Gastrocnemius medialis (tissue), 4 donors: Measurements from ENCODE around the gene HAT1. TPM values are rescaled to one million over a fixed set of nuclear protein-coding genes. Genes with fewer than 3 reads are reported as not detected.
A peak's percentile ranks its signal among the peaks of the same experiment; 100 is the strongest.

ENCODE experiments used
- ATAC-seq, 2 donors: fragments of 150-250 bp; one replicate each; pipeline ENCODE4 v1.9.1; 2016
- DNase-seq, 2 donors: peaks; one replicate each; pipeline ENCODE4 v3.0.0-alpha.2; 2019
- H3K27ac ChIP-seq, 4 donors: fragments of 200-600 bp; sonication (generic); 1 replicate in 1 of 4; 2 replicates in 3 of 4; pipeline ENCODE4 v1.5.1; 2016 to 2018; ENCODE audit warnings: mild to moderate bottlenecking in 2 of 4, moderate library complexity in 1 of 4
- H3K27me3 ChIP-seq, 3 donors: fragments of 200-600 bp; sonication (generic) in 2 of 3; 1 replicate in 1 of 3; 2 replicates in 2 of 3; pipeline versions ENCODE4 v1.5.1 to v1.6.0; 2016 to 2019; ENCODE audit warnings: mild to moderate bottlenecking in 1 of 3, moderate library complexity in 1 of 3
- H3K36me3 ChIP-seq, 2 donors: fragments of 200-600 bp; sonication (generic) in 1 of 2; one replicate each; pipeline ENCODE4 v1.5.1; 2017 to 2018
- H3K4me1 ChIP-seq, 2 donors: fragments of 200-600 bp; sonication (generic) in 1 of 2; one replicate each; pipeline ENCODE4 v1.5.1; 2016 to 2017; ENCODE audit warnings: mild to moderate bottlenecking in 2 of 2
- H3K4me3 ChIP-seq, 4 donors: fragments of 200-600 bp; sonication (generic) in 3 of 4; 1 replicate in 1 of 4; 2 replicates in 3 of 4; pipeline ENCODE4 v1.5.1; 2016 to 2019; ENCODE audit warnings: mild to moderate bottlenecking in 2 of 4
- H3K9me3 ChIP-seq, 3 donors: fragments of 200-600 bp; sonication (generic) in 2 of 3; 1 replicate in 1 of 3; 2 replicates in 2 of 3; pipeline ENCODE4 v1.5.1; 2016 to 2019
- CTCF ChIP-seq, 5 experiments: fragments of 450-650 bp in 3 of 5; fragments of 200-600 bp in 2 of 5; sonication (generic) in 2 of 5; IDR thresholded peaks in 4 of 5; conservative IDR thresholded peaks in 1 of 5; 1 replicate in 4 of 5; 2 replicates in 1 of 5; pipeline ENCODE4 v1.5.1; 2016 to 2019; ENCODE audit warnings: antibody characterized with exemption in 5 of 5, mild to moderate bottlenecking in 3 of 5, moderate library complexity in 3 of 5
- POLR2A ChIP-seq, 2 donors: fragments of 450-650 bp; IDR thresholded peaks; one replicate each; pipeline ENCODE4 v1.6.1; 2017; ENCODE audit warnings: antibody characterized with exemption in 2 of 2, mild to moderate bottlenecking in 2 of 2, moderate library complexity in 2 of 2
- in situ Hi-C, 4 donors: fragments of 200-750 bp; cut with MboI; loops; one replicate each; pipeline versions ENCODE4 v1.15.0 to v1.8.0; 2017; ENCODE audit warnings: low sequenced_read_pairs in 4 of 4
- intact Hi-C: fragments of 100-400 bp; cut with DNase I; formaldehyde crosslinking; loops from one replicate; pipeline ENCODE4 v1.15.1; 2023; ENCODE audit warnings: low total_unique reads
- total RNA-seq, 4 donors: library from RNA; depleted of rRNA; stranded (reverse); fragments of >200 nt; gene quantifications; one replicate each; pipeline versions ENCODE4 v1.1.0 to v1.2.3, GENCODE V29; 2016

The HAT1 gene
- total RNA-seq, 4 donors from 2014 or later, result 30.6 to 61.9 (median 50.0) TPM

DNA sequence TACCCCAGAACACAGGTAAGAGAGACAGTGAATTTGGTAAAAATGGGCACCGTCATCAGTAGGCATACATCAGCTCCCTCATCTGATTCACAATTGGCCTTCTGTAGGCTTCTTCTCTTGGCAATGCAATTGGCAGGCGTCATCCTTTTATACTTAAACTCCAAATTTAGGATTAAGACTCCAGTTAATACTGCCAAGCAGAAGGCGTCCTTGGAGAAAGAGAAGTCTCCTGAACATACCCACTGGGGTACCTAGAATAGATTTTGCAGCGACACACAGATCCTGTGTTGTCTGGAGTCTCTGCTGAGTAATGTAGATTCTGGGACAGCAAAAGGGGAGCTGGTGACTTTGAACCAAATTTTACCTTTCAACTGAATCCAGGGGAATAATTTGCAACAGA lies 76.9 kb downstream of the HAT1 start:
- in situ Hi-C loops, result no loop called here
- TF ChIP-seq CTCF (IDR thresholded peaks at IDR 0.05 in 4 of 5, conservative IDR thresholded peaks at IDR 0.05 in 1 of 5) (no peak), POLR2A (IDR thresholded peaks at IDR 0.05) (no peak)

GRCh38 chr2:171999604-172000469 lies 77.6 kb downstream of the HAT1 start, which contains the start of gene METAP1D:
Gene METAP1D (plus strand): TSS chr2:171999953. CDS start chr2:171999970, 17 bp downstream.
- in situ Hi-C loops, result no loop called here
- peak; percentile 59 to 64 for TF ChIP-seq POLR2A (IDR thresholded peaks at IDR 0.05)
- TF ChIP-seq CTCF (IDR thresholded peaks at IDR 0.05 in 4 of 5, conservative IDR thresholded peaks at IDR 0.05 in 1 of 5), result no peak
- peak; percentile 80 to 88 for DNase-seq
- H3K4me3 ChIP-seq, result peak within 1 kb of the TSS; percentile 64 to 83 (median 74)
- H3K36me3 ChIP-seq, result no peaks in the 10 kb centered on the region
- intact Hi-C loops, result loop anchor here (2.0 to 5.0 kb wide), 3 partner anchors 43 to 189 kb away; no protein-coding TSS in a partner anchor
- H3K9me3 ChIP-seq, result no peaks in the 10 kb centered on the region
- peaks cover 11 to 15% of the 10 kb centered on the region in 2 donors for H3K4me1 ChIP-seq
- H3K27ac ChIP-seq, result peak within 1 kb of the TSS; percentile 75 to 85 (median 79)
- H3K27me3 ChIP-seq, result no peaks in the 10 kb centered on the region
- ATAC-seq, result peak; percentile 92 to 94

More for the DNA sequence above, 76.9 kb downstream of the HAT1 start:
- Histone ChIP-seq H3K27ac (peak overlapping the region; percentile 75 to 85 (median 79)), H3K4me3 (peak overlapping the region; percentile 64 to 83 (median 74)), H3K36me3 (no peaks in the 10 kb centered on the region), H3K4me1 (peaks cover 11 to 15% of the 10 kb centered on the region in 2 donors), H3K9me3 (no peaks in the 10 kb centered on the region), H3K27me3 (no peaks in the 10 kb centered on the region)
- intact Hi-C loops, result loop anchor here (2.0 to 5.0 kb wide), 3 partner anchors 42 to 188 kb away; no protein-coding TSS in a partner anchor
- ATAC-seq (peak; percentile 23 to 26), DNase-seq (no peak)

- in situ Hi-C loops, result no loop called here
- no peak for DNase-seq
- H3K4me3 ChIP-seq, result peak overlapping the region; percentile 64 to 83 (median 74)
- no peak for ATAC-seq
- TF ChIP-seq POLR2A (IDR thresholded peaks at IDR 0.05) (no peak), CTCF (IDR thresholded peaks at IDR 0.05 in 4 of 5, conservative IDR thresholded peaks at IDR 0.05 in 1 of 5) (no peak)
- intact Hi-C loops, result no loop called here
- no peaks in the 10 kb centered on the region for H3K27me3 ChIP-seq
- H3K9me3 ChIP-seq, result no peaks in the 10 kb centered on the region
- no peaks in the 10 kb centered on the region for H3K36me3 ChIP-seq
- H3K4me1 ChIP-seq, result peaks cover 11 to 15% of the 10 kb centered on the region in 2 donors
- H3K27ac ChIP-seq, result peak overlapping the region in 2 of 4 donors; percentile 75 to 85
These were observed 78.6 kb downstream of the HAT1 start for GRCh38 chr2:172000696-172001361.

GRCh38 chr2:172007372-172007771 lies 85.1 kb downstream of the HAT1 start:
- intact Hi-C loops (no loop called here), in situ Hi-C loops (no loop called here)
- Histone ChIP-seq H3K9me3 (no peaks in the 10 kb centered on the region), H3K27ac (no peak overlapping the region), H3K27me3 (no peaks in the 10 kb centered on the region), H3K4me1 (no peaks in the 10 kb centered on the region), H3K36me3 (no peaks in the 10 kb centered on the region), H3K4me3 (no peak overlapping the region)
- DNase-seq (no peak), ATAC-seq (no peak)
- TF ChIP-seq POLR2A (IDR thresholded peaks at IDR 0.05) (no peak), CTCF (IDR thresholded peaks at IDR 0.05 in 4 of 5, conservative IDR thresholded peaks at IDR 0.05 in 1 of 5) (no peak)
